H9 (cell line): ENCODE measurements around the gene PFN1. TPM values are rescaled to one million over a fixed set of nuclear protein-coding genes. Genes with fewer than 3 reads are reported as not detected.

Experiments
- DNase-seq: peaks from one replicate; pipeline ENCODE4 v3.0.0-alpha.2; 2017
- H2AFZ ChIP-seq: one replicate; pipeline ENCODE4 v1.6.1; 2013; ENCODE audit warnings: mild to moderate bottlenecking, low read length, control low read depth, moderate library complexity
- H2AK5ac ChIP-seq: 2 replicates; pipeline ENCODE4 v1.6.1; 2013; ENCODE audit warnings: low read length, control low read depth, mixed read lengths; ENCODE audit not compliant: insufficient read length
- H2BK120ac ChIP-seq: one replicate; pipeline ENCODE4 v1.6.1; 2013; ENCODE audit warnings: low read depth, mild to moderate bottlenecking, low read length, control low read depth, inconsistent platforms; ENCODE audit not compliant: poor library complexity, severe bottlenecking
- H2BK12ac ChIP-seq: 2 replicates; pipeline ENCODE4 v1.6.1; 2013; ENCODE audit warnings: low read length, control low read depth, mixed read lengths, low read depth; ENCODE audit not compliant: insufficient read length
- H2BK15ac ChIP-seq: 2 replicates; pipeline ENCODE4 v1.6.1; 2013; ENCODE audit warnings: low read depth, low read length, control low read depth
- H2BK20ac ChIP-seq: one replicate; pipeline ENCODE4 v1.6.1; 2013; ENCODE audit warnings: low read depth, mild to moderate bottlenecking, low read length, control low read depth, inconsistent platforms; ENCODE audit not compliant: poor library complexity, severe bottlenecking
- H2BK5ac ChIP-seq: 2 replicates; pipeline ENCODE4 v1.6.1; 2013; ENCODE audit warnings: low read length, control low read depth, mixed read lengths; ENCODE audit not compliant: insufficient read length
- H3K14ac ChIP-seq: 2 replicates; pipeline ENCODE4 v1.6.1; 2013; ENCODE audit warnings: low read length, control low read depth; ENCODE audit not compliant: insufficient read depth
- H3K18ac ChIP-seq: 2 replicates; pipeline ENCODE4 v1.6.1; 2013; ENCODE audit warnings: low read depth, mild to moderate bottlenecking, mixed read lengths, low read length, control low read depth; ENCODE audit not compliant: insufficient read length
- H3K23ac ChIP-seq: 2 replicates; pipeline ENCODE4 v1.6.1; 2013; ENCODE audit warnings: low read length, control low read depth, mixed read lengths, low read depth; ENCODE audit not compliant: insufficient read length
- H3K23me2 ChIP-seq: 2 replicates; pipeline ENCODE4 v1.6.1; 2013; ENCODE audit warnings: low read depth, mild to moderate bottlenecking, mixed read lengths, low read length, control low read depth; ENCODE audit not compliant: insufficient read length, poor library complexity, severe bottlenecking
- H3K27ac ChIP-seq: 2 replicates; pipeline ENCODE4 v1.5.1; 2013; ENCODE audit warnings: low read length, control low read depth, mixed read lengths, low read depth; ENCODE audit not compliant: insufficient read length
- H3K27me3 ChIP-seq: 2 replicates; pipeline ENCODE4 v1.6.1; 2013; ENCODE audit warnings: low read length, control low read depth, inconsistent platforms; ENCODE audit not compliant: insufficient read depth
- H3K4ac ChIP-seq: 2 replicates; pipeline ENCODE4 v1.6.1; 2013; ENCODE audit warnings: low read depth, mild to moderate bottlenecking, control low read depth, inconsistent platforms, low read length, moderate library complexity
- H3K4me1 ChIP-seq: 2 replicates; pipeline ENCODE4 v1.6.1; 2013; ENCODE audit warnings: low read length, control low read depth, inconsistent platforms; ENCODE audit not compliant: insufficient read depth
- H3K4me2 ChIP-seq: 2 replicates; pipeline ENCODE4 v1.6.1; 2013; ENCODE audit warnings: low read length, control low read depth, mixed read lengths; ENCODE audit not compliant: insufficient read length, insufficient read depth
- H3K56ac ChIP-seq: 2 replicates; pipeline ENCODE4 v1.6.1; 2013; ENCODE audit warnings: low read depth, mild to moderate bottlenecking, mixed read lengths, low read length, control low read depth; ENCODE audit not compliant: insufficient read length
- H3K79me1 ChIP-seq: 2 replicates; pipeline ENCODE4 v1.6.1; 2013; ENCODE audit warnings: low read depth, mild to moderate bottlenecking, moderate library complexity, low read length, control low read depth, inconsistent platforms; ENCODE audit not compliant: insufficient read depth, poor library complexity, severe bottlenecking
- H3K79me2 ChIP-seq: 2 replicates; pipeline ENCODE4 v1.6.1; 2013; ENCODE audit warnings: low read length, control low read depth, inconsistent platforms; ENCODE audit not compliant: insufficient read depth
- H3K9ac ChIP-seq: 2 replicates; pipeline ENCODE4 v1.6.1; 2013; ENCODE audit warnings: low read length, control low read depth, mixed read lengths; ENCODE audit not compliant: insufficient read length; ENCODE audit errors: extremely low read depth
- H3K9me3 ChIP-seq: one replicate; pipeline ENCODE4 v1.6.1; 2013; ENCODE audit warnings: low read depth, low read length, inconsistent platforms; ENCODE audit not compliant: control insufficient read depth
- H3T11ph ChIP-seq: one replicate; pipeline ENCODE4 v1.6.1; 2013; ENCODE audit warnings: mild to moderate bottlenecking, low read length, control low read depth, inconsistent platforms
- H4K20me1 ChIP-seq: one replicate; pipeline ENCODE4 v1.6.1; 2013; ENCODE audit not compliant: control insufficient read depth, insufficient read length, insufficient read depth
- H4K5ac ChIP-seq: 2 replicates; pipeline ENCODE4 v1.6.1; 2013; ENCODE audit warnings: low read depth, mild to moderate bottlenecking, mixed read lengths, low read length, control low read depth; ENCODE audit not compliant: insufficient read length
- H4K8ac ChIP-seq: replicated peaks from 2 replicates; pipeline ENCODE4 v1.6.1; 2013; ENCODE audit warnings: low read length, control low read depth, mixed read lengths, low read depth; ENCODE audit not compliant: insufficient read length
- H4K91ac ChIP-seq: 2 replicates; pipeline ENCODE4 v1.6.1; 2013; ENCODE audit warnings: low read depth, mild to moderate bottlenecking, moderate library complexity, mixed read lengths, low read length, control low read depth; ENCODE audit not compliant: insufficient read length
- H3K27ac Mint-ChIP-seq, 3 experiments: 2 replicates in 2 of 3; 3 replicates in 1 of 3; pipeline ENCODE4 v1.8.0; 2020 to 2021; ENCODE audit warnings: mixed read lengths in 3 of 3, mild to moderate bottlenecking in 1 of 3, moderate library complexity in 1 of 3
- H3K27me3 Mint-ChIP-seq: 2 replicates; pipeline ENCODE4 v1.8.0; 2021; ENCODE audit warnings: low read depth, mild to moderate bottlenecking, moderate library complexity, mixed read lengths
- H3K36me3 Mint-ChIP-seq, 3 experiments: 2 replicates in 2 of 3; 3 replicates in 1 of 3; pipeline ENCODE4 v1.8.0; 2020 to 2021; ENCODE audit warnings: low read depth in 3 of 3, mixed read lengths in 3 of 3; ENCODE audit not compliant: insufficient read depth in 1 of 3
- H3K4me1 Mint-ChIP-seq, 2 experiments: 2 replicates each; pipeline ENCODE4 v1.8.0; 2020; ENCODE audit warnings: mixed read lengths in 2 of 2
- H3K4me3 Mint-ChIP-seq, 2 experiments: 2 replicates in 1 of 2; 3 replicates in 1 of 2; pipeline ENCODE4 v1.8.0; 2020 to 2021; ENCODE audit warnings: mild to moderate bottlenecking in 2 of 2, mixed read lengths in 2 of 2, moderate library complexity in 1 of 2
- H3K9me3 Mint-ChIP-seq, 2 experiments: 2 replicates in 1 of 2; 3 replicates in 1 of 2; pipeline ENCODE4 v1.8.0; 2020; ENCODE audit warnings: mild to moderate bottlenecking in 2 of 2, mixed read lengths in 2 of 2, moderate library complexity in 1 of 2
- WGBS: extraction: QIAGEN DNeasy Blood & Tissue Kit; methylation state at CpG from one replicate; pipeline ENCODE4 v1.1.7; 2013; ENCODE audit warnings: missing lambda C conversion rate, low lambda C conversion rate, mixed read lengths; ENCODE audit not compliant: insufficient read length; ENCODE audit errors: extremely low coverage; 5-methylcytosine and 5-hydroxymethylcytosine counted together
- total RNA-seq: library from RNA; stranded (reverse); gene quantifications from 2 replicates; pipeline ENCODE4 v1.2.1, GENCODE V29; 2021
- TF ChIP-seq, protein P1 (sequence below): fragments of 200-600 bp; sonication (generic); conservative IDR thresholded peaks from 3 replicates; pipeline ENCODE4 v1.8.0; 2021; ENCODE audit warnings: antibody characterized with exemption, mild to moderate bottlenecking

The PFN1 gene
- total RNA-seq, 1 experiment from 2014 or later, result 1,149 TPM

DNA sequence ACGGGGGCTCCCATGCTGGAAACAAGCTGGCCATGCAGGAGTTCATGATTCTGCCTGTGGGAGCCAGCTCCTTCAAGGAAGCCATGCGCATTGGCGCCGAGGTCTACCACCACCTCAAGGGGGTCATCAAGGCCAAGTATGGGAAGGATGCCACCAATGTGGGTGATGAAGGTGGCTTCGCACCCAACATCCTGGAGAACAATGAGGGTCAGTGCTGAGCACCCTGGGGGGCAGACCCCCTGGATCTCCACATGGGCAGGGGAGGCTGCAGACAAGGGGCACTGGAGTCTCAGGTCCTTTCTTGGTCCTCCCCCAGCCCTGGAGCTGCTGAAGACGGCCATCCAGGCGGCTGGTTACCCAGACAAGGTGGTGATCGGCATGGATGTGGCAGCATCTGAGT is 6.8 kb upstream of the PFN1 start:
- Mint-ChIP-seq H3K4me1 (peaks cover 34 to 36% of the 10 kb centered on the region in 2 experiments), H3K9me3 (no peaks in the 10 kb centered on the region), H3K36me3 (peaks cover 8 to 19% (median 15%) of the 10 kb centered on the region in 3 experiments; a peak in 6 of 7 replicates), H3K27me3 (no peaks in the 10 kb centered on the region; the same call in 1 of the 2 replicates), H3K27ac (no peak overlapping the region), H3K4me3 (no peak overlapping the region)
- Histone ChIP-seq H3K9ac (no peak overlapping the region), H2BK12ac (no peak overlapping the region), H3K23ac (no peak overlapping the region), H2BK120ac (no peak overlapping the region), H4K91ac (no peak overlapping the region), H2BK20ac (no peak overlapping the region), H2AK5ac (no peak overlapping the region), H3K23me2 (peaks cover 12% of the 10 kb centered on the region), H3K14ac (no peak overlapping the region), H3K27me3 (no peaks in the 10 kb centered on the region), H3K18ac (no peak overlapping the region), H4K8ac (no peak overlapping the region), H3K79me2 (no peaks in the 10 kb centered on the region; the same call in 1 of the 2 replicates), H3K4ac (no peak overlapping the region), H4K5ac (no peak overlapping the region), H3K4me1 (peaks cover 4% of the 10 kb centered on the region; the same call in 1 of the 2 replicates), H3K27ac (no peak overlapping the region), H3K79me1 (no peaks in the 10 kb centered on the region), H4K20me1 (no peaks in the 10 kb centered on the region), H2AFZ (no peak overlapping the region), H3T11ph (no peak overlapping the region), H3K4me2 (no peak overlapping the region), H3K9me3 (no peaks in the 10 kb centered on the region), H2BK15ac (no peak overlapping the region), H3K56ac (no peak overlapping the region), H2BK5ac (no peak overlapping the region)
- TF ChIP-seq, protein P1, sequence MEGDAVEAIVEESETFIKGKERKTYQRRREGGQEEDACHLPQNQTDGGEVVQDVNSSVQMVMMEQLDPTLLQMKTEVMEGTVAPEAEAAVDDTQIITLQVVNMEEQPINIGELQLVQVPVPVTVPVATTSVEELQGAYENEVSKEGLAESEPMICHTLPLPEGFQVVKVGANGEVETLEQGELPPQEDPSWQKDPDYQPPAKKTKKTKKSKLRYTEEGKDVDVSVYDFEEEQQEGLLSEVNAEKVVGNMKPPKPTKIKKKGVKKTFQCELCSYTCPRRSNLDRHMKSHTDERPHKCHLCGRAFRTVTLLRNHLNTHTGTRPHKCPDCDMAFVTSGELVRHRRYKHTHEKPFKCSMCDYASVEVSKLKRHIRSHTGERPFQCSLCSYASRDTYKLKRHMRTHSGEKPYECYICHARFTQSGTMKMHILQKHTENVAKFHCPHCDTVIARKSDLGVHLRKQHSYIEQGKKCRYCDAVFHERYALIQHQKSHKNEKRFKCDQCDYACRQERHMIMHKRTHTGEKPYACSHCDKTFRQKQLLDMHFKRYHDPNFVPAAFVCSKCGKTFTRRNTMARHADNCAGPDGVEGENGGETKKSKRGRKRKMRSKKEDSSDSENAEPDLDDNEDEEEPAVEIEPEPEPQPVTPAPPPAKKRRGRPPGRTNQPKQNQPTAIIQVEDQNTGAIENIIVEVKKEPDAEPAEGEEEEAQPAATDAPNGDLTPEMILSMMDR, result no peak
- WGBS, result no CpG with 5 or more reads among the region's 8 CpGs
- no peak for DNase-seq
